ENCODE data around the gene SLC5A2. TPM values are rescaled to one million over a fixed set of nuclear protein-coding genes. Genes with fewer than 3 reads are reported as not detected.
"Not testable (repeated sequence)": the region's sequence is repeated elsewhere in the genome, so short reads cannot be mapped to it uniquely, and the experiment has no call there.

Gene SLC5A2
- total and polyA plus RNA-seq, 7 donors: 0.08 to 0.35 (median 0.26) TPM; not detected in 4

GRCh38 chr16:31439519-31439918 lies 43.4 kb upstream of the SLC5A2 start:
- WGBS, 3 donors: 64 to 87% (median 72%) methylated on average over 3 of the region's 3 CpGs
- Histone ChIP-seq H3K27me3 (ENCODE audit: insufficient read depth in 3 of 3, low read length in 2 of 3) (no peaks in the 10 kb centered on the region), H3K4me1 (peaks cover 19% of the 10 kb centered on the region), H3K27ac (peak overlapping the region; percentile 21), H3K4me3 (no peak overlapping the region), H3K36me3 (ENCODE audit: insufficient read depth in 1 of 2, low read depth in 1 of 2) (no peaks in the 10 kb centered on the region), H3K9me3 (no peaks in the 10 kb centered on the region)
- DNase-seq: no peak
- no peak for ATAC-seq
- intact Hi-C loops (cut with DNase I): no loop called here
- TF ChIP-seq, protein P1, sequence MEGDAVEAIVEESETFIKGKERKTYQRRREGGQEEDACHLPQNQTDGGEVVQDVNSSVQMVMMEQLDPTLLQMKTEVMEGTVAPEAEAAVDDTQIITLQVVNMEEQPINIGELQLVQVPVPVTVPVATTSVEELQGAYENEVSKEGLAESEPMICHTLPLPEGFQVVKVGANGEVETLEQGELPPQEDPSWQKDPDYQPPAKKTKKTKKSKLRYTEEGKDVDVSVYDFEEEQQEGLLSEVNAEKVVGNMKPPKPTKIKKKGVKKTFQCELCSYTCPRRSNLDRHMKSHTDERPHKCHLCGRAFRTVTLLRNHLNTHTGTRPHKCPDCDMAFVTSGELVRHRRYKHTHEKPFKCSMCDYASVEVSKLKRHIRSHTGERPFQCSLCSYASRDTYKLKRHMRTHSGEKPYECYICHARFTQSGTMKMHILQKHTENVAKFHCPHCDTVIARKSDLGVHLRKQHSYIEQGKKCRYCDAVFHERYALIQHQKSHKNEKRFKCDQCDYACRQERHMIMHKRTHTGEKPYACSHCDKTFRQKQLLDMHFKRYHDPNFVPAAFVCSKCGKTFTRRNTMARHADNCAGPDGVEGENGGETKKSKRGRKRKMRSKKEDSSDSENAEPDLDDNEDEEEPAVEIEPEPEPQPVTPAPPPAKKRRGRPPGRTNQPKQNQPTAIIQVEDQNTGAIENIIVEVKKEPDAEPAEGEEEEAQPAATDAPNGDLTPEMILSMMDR (IDR thresholded peaks at IDR 0.05): no peak

DNA sequence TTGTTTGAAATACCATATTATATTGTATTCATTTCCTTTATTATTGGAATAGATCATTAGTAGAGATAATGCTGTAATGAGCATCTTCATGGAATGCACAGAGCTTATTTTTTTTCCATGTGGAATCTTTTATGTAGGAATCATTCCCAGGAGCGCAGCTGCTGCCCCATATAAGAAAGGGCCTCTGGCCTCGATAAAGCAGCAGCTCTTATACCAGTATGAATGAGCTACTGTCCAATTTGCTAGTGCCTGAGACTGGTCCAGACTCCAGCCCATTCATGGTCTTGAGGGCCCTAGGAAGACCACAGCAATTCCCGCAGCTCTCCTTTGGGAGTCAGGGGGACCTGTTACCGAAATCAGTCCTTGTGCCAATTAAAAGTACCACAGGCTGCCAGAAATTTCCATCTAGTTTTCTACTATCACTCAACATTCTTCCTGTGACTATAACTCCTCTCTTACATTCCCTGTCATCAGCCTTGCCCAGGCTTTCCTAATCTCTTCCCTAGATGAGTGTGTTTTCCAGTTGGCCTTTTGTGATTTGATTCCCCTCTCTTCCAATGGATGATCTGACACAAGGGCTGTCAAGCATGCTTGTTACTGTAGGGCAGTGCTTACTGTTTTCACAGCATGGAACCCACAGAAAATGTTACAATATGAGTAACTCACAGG lies 42.3 kb upstream of the SLC5A2 start:
- WGBS, 3 donors: 34 to 48% (median 43%) methylated on average over 4 of the region's 4 CpGs
- H3K27ac ChIP-seq: peak overlapping the region; percentile 94
- TF ChIP-seq, protein P1 (IDR thresholded peaks at IDR 0.05): no peak

DNA sequence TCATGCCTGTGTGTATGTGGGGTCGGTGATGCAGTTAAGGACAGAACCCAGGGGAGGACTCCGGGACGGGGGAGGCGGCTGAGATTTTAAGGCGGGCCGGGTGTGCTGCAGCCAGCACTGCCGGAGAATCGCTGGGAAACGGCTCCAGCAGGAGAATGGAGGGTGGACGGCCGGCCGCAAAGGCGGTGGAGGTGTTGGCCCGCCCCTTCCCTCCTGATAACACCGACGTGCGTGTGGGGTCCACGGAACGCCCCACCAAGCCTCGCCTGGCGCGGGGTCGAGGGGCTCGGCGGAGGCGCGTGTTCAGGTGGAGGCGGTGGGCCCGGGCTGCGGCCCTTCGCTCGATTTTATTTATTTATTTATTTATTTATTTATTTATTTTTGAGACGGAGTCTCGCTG lies 41.0 kb upstream of the SLC5A2 start:
- H3K27ac ChIP-seq: peak overlapping the region; percentile 94
- H3K4me3 ChIP-seq: peak overlapping the region; percentile 87

More for the DNA sequence above, 42.3 kb upstream of the SLC5A2 start:
- Histone ChIP-seq H3K4me1 (peaks cover 19% of the 10 kb centered on the region), H3K9me3 (no peaks in the 10 kb centered on the region), H3K4me3 (no peak overlapping the region), H3K36me3 (ENCODE audit: insufficient read depth in 1 of 2, low read depth in 1 of 2) (no peaks in the 10 kb centered on the region), H3K27me3 (ENCODE audit: insufficient read depth in 3 of 3, low read length in 2 of 3) (no peaks in the 10 kb centered on the region)
- no peak for ATAC-seq
- intact Hi-C loops (cut with DNase I): loop anchor here (5.0 kb wide), 2 partner anchors 223 to 453 kb away; partner anchors contain the start of genes HSD3B7 (in 1 of the 2) and PYDC1 (in 1 of the 2)
- peak in 1 of 2 donors; percentile 3 for DNase-seq

DNA sequence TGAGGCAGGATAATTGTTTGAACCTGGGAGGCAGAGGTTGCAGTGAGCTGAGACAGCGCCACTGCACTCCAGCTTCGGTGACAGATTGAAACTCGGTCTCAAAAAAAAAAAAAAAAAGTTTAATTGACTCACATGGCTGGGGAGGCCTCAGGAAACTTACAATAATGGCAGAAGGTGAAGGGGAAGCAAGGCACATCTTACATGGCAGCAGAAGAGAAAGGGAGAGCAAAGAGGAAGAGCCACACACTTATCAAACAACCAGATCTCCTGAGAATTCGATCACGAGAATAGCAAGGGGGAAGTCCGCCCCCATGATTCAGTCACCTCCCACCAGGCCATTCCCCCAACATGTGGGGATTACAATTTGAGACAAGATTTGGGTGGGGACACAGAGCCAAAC lies 37.0 kb upstream of the SLC5A2 start:
- H3K9me3 ChIP-seq; H3K4me1 ChIP-seq; ATAC-seq; H3K27me3 ChIP-seq (ENCODE audit: insufficient read depth in 3 of 3, low read length in 2 of 3); H3K27ac ChIP-seq; intact Hi-C loops (cut with DNase I); H3K36me3 ChIP-seq (ENCODE audit: insufficient read depth in 1 of 2, low read depth in 1 of 2); H3K4me3 ChIP-seq: not testable (repeated sequence)
- WGBS, 3 donors: 79 to 80% (median 80%) methylated on average over 6 of the region's 6 CpGs
- peak in 1 of 2 donors; percentile 6 for DNase-seq

More for the DNA sequence above, 41.0 kb upstream of the SLC5A2 start:
- ATAC-seq (no peak), DNase-seq (peak in 1 of 2 donors; percentile 52)
- WGBS, 3 donors: 65 to 69% (median 67%) methylated on average over 22 to 34 of the region's 34 CpGs
- no peaks in the 10 kb centered on the region for H3K9me3 ChIP-seq
- H3K4me1 ChIP-seq: peaks cover 19% of the 10 kb centered on the region
- no peaks in the 10 kb centered on the region for H3K27me3 ChIP-seq (ENCODE audit: insufficient read depth in 3 of 3, low read length in 2 of 3)
- TF ChIP-seq, protein P1 (IDR thresholded peaks at IDR 0.05): no peak
- intact Hi-C loops (cut with DNase I): loop anchor here (2.0 to 5.0 kb wide), 3 partner anchors 225 to 457 kb away; partner anchors contain the start of genes HSD3B7 (in 2 of the 2) and PYDC1 (in 1 of the 2)
- H3K36me3 ChIP-seq (ENCODE audit: insufficient read depth in 1 of 2, low read depth in 1 of 2): no peaks in the 10 kb centered on the region

DNA sequence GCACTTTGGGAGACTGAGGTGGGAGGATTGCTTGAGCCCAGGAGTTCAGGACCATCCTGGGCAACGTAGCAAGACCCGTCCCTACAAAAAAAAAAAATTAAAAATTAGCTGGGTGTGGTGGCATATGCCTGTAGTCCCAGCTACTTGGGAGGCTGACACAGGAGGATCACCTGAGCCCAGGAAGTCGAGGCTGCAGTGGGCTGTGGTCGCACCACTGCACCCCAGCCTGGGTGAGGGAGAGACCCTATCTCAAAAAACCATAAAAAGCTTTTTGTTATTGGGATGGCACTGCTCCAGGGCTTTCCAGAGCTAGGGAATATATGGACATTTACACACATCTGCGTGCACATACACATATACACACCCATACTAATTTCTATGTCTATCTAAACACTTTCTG lies 31.7 kb upstream of the SLC5A2 start:
- Histone ChIP-seq H3K36me3 (ENCODE audit: insufficient read depth in 1 of 2, low read depth in 1 of 2) (no peaks in the 10 kb centered on the region), H3K9me3 (no peaks in the 10 kb centered on the region), H3K27ac (peak overlapping the region; percentile 100), H3K4me3 (no peak overlapping the region), H3K27me3 (ENCODE audit: insufficient read depth in 3 of 3, low read length in 2 of 3) (no peaks in the 10 kb centered on the region), H3K4me1 (peaks cover 47% of the 10 kb centered on the region)
- peak in 1 of 2 donors; percentile 23 for DNase-seq
- WGBS, 3 donors: 81 to 90% (median 83%) methylated on average over 5 of the region's 5 CpGs
- intact Hi-C loops (cut with DNase I): loop anchor here (5.0 to 10.0 kb wide), 2 partner anchors 236 to 344 kb away; partner anchors contain the start of genes BCKDK (in 1 of the 2), PYDC1 (in 1 of the 2) and TRIM72 (in 1 of the 2)
- no peak for ATAC-seq
- TF ChIP-seq, protein P1 (IDR thresholded peaks at IDR 0.05): no peak

Data from psoas muscle (tissue), 8 donors.